HEK293 (cell line): Measurements from ENCODE around the gene SMLR1.

ENCODE experiments used
- CTCF ChIA-PET: fragments of 350-600 bp; formaldehyde crosslinking; extraction: SDS; loops from one replicate; lab custom pipeline; 2021; ENCODE audit warnings: antibody characterized with exemption; lab: Yijun Ruan, JAX
- POLR2A ChIA-PET: fragments of 300-600 bp; formaldehyde crosslinking; extraction: SDS; loops from one replicate; lab custom pipeline; 2020; ENCODE audit warnings: antibody characterized with exemption, inconsistent platforms; lab: Yijun Ruan, JAX
- H3K27ac ChIP-seq: fragments of 200-500 bp; sonication (Bioruptor generic); 2 replicates; pipeline ENCODE4 v1.5.1; 2014; ENCODE audit warnings: low read depth, low read length, control low read depth, inconsistent platforms; ENCODE audit errors: extremely low read depth
- H3K36me3 ChIP-seq, 2 experiments: fragments of 200-500 bp in 1 of 2; sonication (Bioruptor generic) in 1 of 2; 1 replicate in 1 of 2; 2 replicates in 1 of 2; pipeline ENCODE4 v1.5.1; 2014 to 2017; ENCODE audit warnings: inconsistent platforms in 2 of 2, low read length in 2 of 2; ENCODE audit not compliant: control insufficient read depth in 2 of 2, insufficient read depth in 1 of 2
- H3K4me1 ChIP-seq: fragments of 200-500 bp; sonication (Bioruptor generic); 2 replicates; pipeline ENCODE4 v1.5.1; 2014; ENCODE audit warnings: mild to moderate bottlenecking, low read length, inconsistent platforms; ENCODE audit not compliant: control insufficient read depth, insufficient read depth
- H3K4me3 ChIP-seq: 2 replicates; pipeline ENCODE4 v1.5.1; 2011; ENCODE audit warnings: low read depth, mild to moderate bottlenecking, control low read depth, low read length, moderate library complexity
- H3K9me3 ChIP-seq: fragments of 200-500 bp; sonication (Bioruptor generic); 2 replicates; pipeline ENCODE4 v1.5.1; 2014; ENCODE audit warnings: low read depth, low read length, inconsistent platforms; ENCODE audit not compliant: control insufficient read depth, insufficient read depth
- BCL11B ChIP-seq: fragments of 450-650 bp; formaldehyde crosslinking; IDR thresholded peaks from 2 replicates; pipeline ENCODE4 v1.5.1; 2016; ENCODE audit warnings: low read depth, missing biosample characterization, missing genetic modification characterization
- HIC1 ChIP-seq: fragments of 450-650 bp; formaldehyde crosslinking; IDR thresholded peaks from 2 replicates; pipeline ENCODE4 v1.5.1; 2016; ENCODE audit warnings: missing biosample characterization, missing genetic modification characterization
- IKZF3 ChIP-seq: fragments of 450-650 bp; IDR thresholded peaks from 2 replicates; pipeline ENCODE4 v1.5.0; 2018; ENCODE audit warnings: missing biosample characterization, mild to moderate bottlenecking, missing genetic modification characterization, moderate library complexity
- PRDM6 ChIP-seq: fragments of 450-650 bp; formaldehyde crosslinking; IDR thresholded peaks from 2 replicates; pipeline ENCODE4 v1.5.1; 2017; ENCODE audit warnings: missing biosample characterization, missing genetic modification characterization
- SETDB1 ChIP-seq: IDR thresholded peaks from one replicate; pipeline ENCODE4 v1.6.1; 2017; ENCODE audit warnings: mild to moderate bottlenecking, low read length, moderate library complexity, mixed read lengths; ENCODE audit not compliant: insufficient read length
- TSHZ1 ChIP-seq: fragments of 450-650 bp; formaldehyde crosslinking; IDR thresholded peaks from 2 replicates; pipeline ENCODE4 v1.5.1; 2016; ENCODE audit warnings: missing biosample characterization, missing genetic modification characterization, borderline replicate concordance
- ZNF114 ChIP-seq: fragments of 450-650 bp; formaldehyde crosslinking; IDR thresholded peaks from 2 replicates; pipeline ENCODE4 v1.5.0; 2017; ENCODE audit warnings: missing biosample characterization, missing genetic modification characterization
- ZNF157 ChIP-seq: fragments of 450-650 bp; formaldehyde crosslinking; IDR thresholded peaks from 2 replicates; pipeline ENCODE4 v1.5.1; 2016; ENCODE audit warnings: missing biosample characterization, missing genetic modification characterization
- ZNF175 ChIP-seq: fragments of 450-650 bp; formaldehyde crosslinking; IDR thresholded peaks from 2 replicates; pipeline ENCODE4 v1.5.1; 2016; ENCODE audit warnings: missing biosample characterization, missing genetic modification characterization
- ZNF18 ChIP-seq: fragments of 450-650 bp; formaldehyde crosslinking; IDR thresholded peaks from 2 replicates; pipeline ENCODE4 v1.5.1; 2016; ENCODE audit warnings: missing biosample characterization, missing genetic modification characterization
- ZNF239 ChIP-seq: fragments of 450-650 bp; formaldehyde crosslinking; IDR thresholded peaks from 2 replicates; pipeline ENCODE4 v1.5.1; 2016; ENCODE audit warnings: missing biosample characterization, missing genetic modification characterization
- ZNF26 ChIP-seq: fragments of 450-650 bp; formaldehyde crosslinking; IDR thresholded peaks from 2 replicates; pipeline ENCODE4 v1.5.1; 2016; ENCODE audit warnings: missing biosample characterization, missing genetic modification characterization
- ZNF274 ChIP-seq, 2 experiments: fragments of 200-500 bp in 1 of 2; fragments of 450-650 bp in 1 of 2; sonication (Bioruptor generic) in 1 of 2; formaldehyde crosslinking in 1 of 2; IDR thresholded peaks; 2 replicates each; pipeline versions ENCODE4 v1.5.1 to v1.6.1; 2014 to 2016; ENCODE audit warnings: borderline replicate concordance in 1 of 2, inconsistent platforms in 1 of 2, low read length in 1 of 2, missing biosample characterization in 1 of 2, missing genetic modification characterization in 1 of 2
- ZNF366 ChIP-seq: fragments of 450-650 bp; formaldehyde crosslinking; conservative IDR thresholded peaks from 2 replicates; pipeline ENCODE4 v1.5.1; 2016; ENCODE audit warnings: missing biosample characterization, missing genetic modification characterization
- ZNF37A ChIP-seq: fragments of 450-650 bp; IDR thresholded peaks from 2 replicates; pipeline ENCODE4 v1.5.1; 2018; ENCODE audit warnings: missing biosample characterization, missing genetic modification characterization
- ZNF426 ChIP-seq: fragments of 450-650 bp; formaldehyde crosslinking; IDR thresholded peaks from 2 replicates; pipeline ENCODE4 v1.5.1; 2017; ENCODE audit warnings: missing biosample characterization, missing genetic modification characterization, mild to moderate bottlenecking, inconsistent platforms, moderate library complexity
- ZNF621 ChIP-seq: fragments of 450-650 bp; formaldehyde crosslinking; IDR thresholded peaks from 2 replicates; pipeline ENCODE4 v1.5.1; 2017; ENCODE audit warnings: missing biosample characterization, missing genetic modification characterization

SMLR1 gene

GRCh38 chr6:130849594-130849993 lies 22.4 kb downstream of the SMLR1 start (continued):
- TF ChIP-seq PRDM6 (no peak), ZNF175 (tag by site-specific recombination) (no peak), SETDB1 (no peak), ZNF18 (tag by site-specific recombination) (no peak), ZNF366 (tag by site-specific recombination) (no peak), BCL11B (tag by site-specific recombination) (no peak), ZNF157 (no peak), ZNF37A (tag by site-specific recombination) (no peak)

- H3K27ac ChIP-seq: no peak overlapping the region
- CTCF ChIA-PET: interaction anchor here (0.6 to 1.7 kb wide), 4 partner anchors 21 to 266 kb away, joined by 3 to 5 read pairs (median 4); no protein-coding TSS in a partner anchor
- H3K9me3 ChIP-seq: no peaks in the 10 kb centered on the region
- no peak overlapping the region for H3K4me3 ChIP-seq
- POLR2A ChIA-PET: no interaction called here
- H3K36me3 ChIP-seq: peaks cover 2 to 5% of the 10 kb centered on the region in 2 experiments; a peak in 2 of 3 replicates
- no peak for TF ChIP-seq ZNF26 (tag by site-specific recombination)
- TF ChIP-seq ZNF274 (IDR thresholded peaks at IDR 0.05; ENCODE audit: low read length): no peak
- no peak for TF ChIP-seq ZNF274 (tag by site-specific recombination; IDR thresholded peaks at IDR 0.05; ENCODE audit: borderline replicate concordance)
- no peak for TF ChIP-seq ZNF114
- no peak for TF ChIP-seq ZNF426 (tag by site-specific recombination)
- TF ChIP-seq IKZF3 (tag by site-specific recombination): no peak
- no peak for TF ChIP-seq ZNF239 (tag by site-specific recombination)
- TF ChIP-seq HIC1 (tag by site-specific recombination): no peak
- TF ChIP-seq ZNF621 (tag by site-specific recombination): no peak
- no peak for TF ChIP-seq TSHZ1 (tag by site-specific recombination)
- no peaks in the 10 kb centered on the region; the same call in 1 of the 2 replicates for H3K4me1 ChIP-seq
Measured at GRCh38 chr6:130851026-130851425, 23.8 kb downstream of the SMLR1 start.
